Measurements from ENCODE around the gene GABRR2.

Gene GABRR2

GRCh38 chr6:89324304-89324703 is 9.2 kb upstream of the GABRR2 start:
- TF ChIP-seq CTCF (conservative IDR thresholded peaks at IDR 0.05) (no peak), ZFX (IDR thresholded peaks at IDR 0.05) (no peak)
- H3K27ac ChIP-seq, result no peak overlapping the region

- TF ChIP-seq CTCF (conservative IDR thresholded peaks at IDR 0.05) (no peak), ZFX (IDR thresholded peaks at IDR 0.05) (no peak)
- no peak overlapping the region for H3K27ac ChIP-seq
Observed at GRCh38 chr6:89323511-89323971, 8.4 kb upstream of the GABRR2 start.

GRCh38 chr6:89321131-89321970 is 6.3 kb upstream of the GABRR2 start:
- no peak overlapping the region for H3K27ac ChIP-seq
- TF ChIP-seq ZFX (IDR thresholded peaks at IDR 0.05) (no peak), CTCF (conservative IDR thresholded peaks at IDR 0.05) (no peak)

GRCh38 chr6:89320012-89320559 is 5.0 kb upstream of the GABRR2 start:
- TF ChIP-seq CTCF (conservative IDR thresholded peaks at IDR 0.05) (no peak), ZFX (IDR thresholded peaks at IDR 0.05) (no peak)
- H3K27ac ChIP-seq, result no peak overlapping the region

GRCh38 chr6:89317067-89317466 is 2.0 kb upstream of the GABRR2 start:
- TF ChIP-seq CTCF (conservative IDR thresholded peaks at IDR 0.05) (no peak), ZFX (IDR thresholded peaks at IDR 0.05) (no peak)
- H3K27ac ChIP-seq, result no peak overlapping the region

GRCh38 chr6:89314692-89315091 is 407 bp downstream of the GABRR2 start:
- H3K27ac ChIP-seq, result no peak overlapping the region
- TF ChIP-seq ZFX (IDR thresholded peaks at IDR 0.05) (no peak), CTCF (conservative IDR thresholded peaks at IDR 0.05) (no peak)

GRCh38 chr6:89313006-89313405 is 2.1 kb downstream of the GABRR2 start:
- H3K27ac ChIP-seq, result no peak overlapping the region
- no peak for TF ChIP-seq CTCF (conservative IDR thresholded peaks at IDR 0.05)
- no peak for TF ChIP-seq ZFX (IDR thresholded peaks at IDR 0.05)

Measured in C4-2B (cell line).